Measurements from ENCODE around the gene OVOL3. TPM values are rescaled to one million over a fixed set of nuclear protein-coding genes. Genes with fewer than 3 reads are reported as not detected.
A peak's percentile ranks its signal among the peaks of the same experiment; 100 is the strongest.

Gene OVOL3
- total and polyA plus RNA-seq, 3 donors from 2014 or later: 2.6 to 3.4 (median 3.3) TPM

GRCh38 chr19:36136964-36137686, 26.2 kb downstream of the OVOL3 start:
- Histone ChIP-seq H3K9me3 (no peaks in the 10 kb centered on the region), H3K27ac (no peak overlapping the region), H3K36me3 (ENCODE audit: low read depth, missing control alignments) (no peaks in the 10 kb centered on the region), H3K4me3 (no peak overlapping the region), H3K27me3 (no peaks in the 10 kb centered on the region), H3K4me1 (peaks cover 8% of the 10 kb centered on the region)
- 68 to 70% methylated on average over 12 of the region's 12 CpGs for WGBS, 2 donors
- intact Hi-C loops (cut with DNase I; ENCODE audit: low total_unique reads): no loop called here
- TF ChIP-seq CTCF (IDR thresholded peaks at IDR 0.05) (no peak), POLR2A (IDR thresholded peaks at IDR 0.05) (no peak)
- DNase-seq: no peak

GRCh38 chr19:36139120-36139472, 28.2 kb downstream of the OVOL3 start:
- no peak for DNase-seq
- no peak for TF ChIP-seq POLR2A (IDR thresholded peaks at IDR 0.05)
- TF ChIP-seq CTCF (IDR thresholded peaks at IDR 0.05): no peak
- 35 to 41% methylated on average over 7 of the region's 7 CpGs for WGBS, 2 donors
- peak overlapping the region; percentile 95 to 96 for H3K27ac ChIP-seq
- peaks cover 8% of the 10 kb centered on the region for H3K4me1 ChIP-seq
- no peaks in the 10 kb centered on the region for H3K9me3 ChIP-seq
- intact Hi-C loops (cut with DNase I; ENCODE audit: low total_unique reads): no loop called here
- H3K4me3 ChIP-seq: peak overlapping the region; percentile 87 to 94
- no peaks in the 10 kb centered on the region for H3K27me3 ChIP-seq
- no peaks in the 10 kb centered on the region for H3K36me3 ChIP-seq (ENCODE audit: low read depth, missing control alignments)

GRCh38 chr19:36139473-36140303, 28.7 kb downstream of the OVOL3 start, which contains the start of gene CAPNS1:
Gene CAPNS1 (plus strand): TSS chr19:36140066. CDS start chr19:36141012, 946 bp downstream.
- 0 to 1% methylated on average over 9 to 74 of the region's 75 CpGs for WGBS, 2 donors
- H3K36me3 ChIP-seq (ENCODE audit: low read depth, missing control alignments): no peaks in the 10 kb centered on the region
- DNase-seq: peak; percentile 97

GRCh38 chr19:36140304-36141038, 29.5 kb downstream of the OVOL3 start:
- Histone ChIP-seq H3K9me3 (no peaks in the 10 kb centered on the region), H3K4me1 (peaks cover 8% of the 10 kb centered on the region), H3K36me3 (ENCODE audit: low read depth, missing control alignments) (no peaks in the 10 kb centered on the region), H3K4me3 (peak overlapping the region; percentile 87 to 94), H3K27me3 (no peaks in the 10 kb centered on the region), H3K27ac (peak overlapping the region; percentile 95 to 96)
- 0% methylated on average over 9 to 31 of the region's 31 CpGs for WGBS, 2 donors
- peak; percentile 36 for DNase-seq
- TF ChIP-seq CTCF (IDR thresholded peaks at IDR 0.05) (no peak), POLR2A (IDR thresholded peaks at IDR 0.05) (no peak)
- intact Hi-C loops (cut with DNase I; ENCODE audit: low total_unique reads): no loop called here

More at GRCh38 chr19:36139473-36140303, 28.7 kb downstream of the OVOL3 start, which contains the start of gene CAPNS1:
- TF ChIP-seq POLR2A (IDR thresholded peaks at IDR 0.05) (peak; percentile 56), CTCF (IDR thresholded peaks at IDR 0.05) (peak in 1 of 3 experiments; percentile 11)
- Histone ChIP-seq H3K27me3 (no peaks in the 10 kb centered on the region), H3K4me1 (peaks cover 8% of the 10 kb centered on the region), H3K4me3 (peak within 1 kb of the TSS; percentile 87 to 94), H3K27ac (peak within 1 kb of the TSS; percentile 95 to 96), H3K9me3 (no peaks in the 10 kb centered on the region)
- intact Hi-C loops (cut with DNase I; ENCODE audit: low total_unique reads): no loop called here
